NCI-H128 (cell line): ENCODE measurements around the gene OPRPN.

Source experiments
- DNase-seq: peaks from one replicate; lab custom pipeline; 2025; ENCODE audit not compliant: unreplicated experiment; lab: John Stamatoyannopoulos, UW

The OPRPN gene, protein sequence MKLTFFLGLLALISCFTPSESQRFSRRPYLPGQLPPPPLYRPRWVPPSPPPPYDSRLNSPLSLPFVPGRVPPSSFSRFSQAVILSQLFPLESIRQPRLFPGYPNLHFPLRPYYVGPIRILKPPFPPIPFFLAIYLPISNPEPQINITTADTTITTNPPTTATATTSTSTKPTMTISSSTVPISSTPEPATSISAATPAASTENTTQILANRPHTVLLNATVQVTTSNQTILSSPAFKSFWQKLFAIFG

DNA sequence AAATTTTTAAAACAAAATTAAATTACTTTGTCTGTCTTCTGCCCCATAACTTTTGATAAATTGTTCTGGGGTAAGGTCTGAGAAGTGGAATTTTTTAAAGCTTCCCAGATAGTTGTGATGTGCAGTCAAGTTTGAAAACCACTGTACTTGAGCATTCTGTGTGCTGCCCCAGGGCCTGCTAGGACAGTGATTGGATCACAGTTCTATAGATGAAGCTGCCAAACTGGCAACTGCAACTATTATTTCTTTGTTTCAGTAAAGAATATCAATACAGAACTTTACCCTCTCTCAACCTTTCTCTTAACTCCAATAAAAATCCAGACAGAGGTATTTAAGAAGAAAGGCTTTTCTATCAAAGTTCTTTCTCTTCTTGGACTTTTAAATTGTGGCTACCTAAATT is at the start of gene OPRPN:
Gene OPRPN (plus strand): TSS at position 361 of the 400 bp plus-strand sequence. CDS start 1,346 bp downstream, outside the sequence.
- no peak for DNase-seq

DNA sequence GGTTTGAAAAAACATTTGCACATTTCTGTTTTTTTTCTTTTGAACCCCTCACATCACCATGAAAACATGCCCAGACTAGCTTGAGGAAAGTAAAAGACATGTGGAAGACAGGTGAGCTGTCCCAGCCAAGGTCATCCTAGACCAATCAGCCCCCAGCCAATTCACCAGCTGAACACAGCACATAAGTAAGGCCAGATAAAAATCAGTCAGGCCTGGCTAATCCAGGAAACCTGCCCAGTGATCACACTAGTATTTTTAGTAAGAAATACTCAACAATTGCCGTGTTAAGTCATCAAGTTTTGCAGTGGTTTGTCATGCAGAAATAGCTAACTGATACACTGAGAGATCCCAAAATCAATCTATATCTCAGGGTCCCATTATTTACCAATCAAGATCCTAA is 41.6 kb upstream of the OPRPN start:
- no peak for DNase-seq

DNA sequence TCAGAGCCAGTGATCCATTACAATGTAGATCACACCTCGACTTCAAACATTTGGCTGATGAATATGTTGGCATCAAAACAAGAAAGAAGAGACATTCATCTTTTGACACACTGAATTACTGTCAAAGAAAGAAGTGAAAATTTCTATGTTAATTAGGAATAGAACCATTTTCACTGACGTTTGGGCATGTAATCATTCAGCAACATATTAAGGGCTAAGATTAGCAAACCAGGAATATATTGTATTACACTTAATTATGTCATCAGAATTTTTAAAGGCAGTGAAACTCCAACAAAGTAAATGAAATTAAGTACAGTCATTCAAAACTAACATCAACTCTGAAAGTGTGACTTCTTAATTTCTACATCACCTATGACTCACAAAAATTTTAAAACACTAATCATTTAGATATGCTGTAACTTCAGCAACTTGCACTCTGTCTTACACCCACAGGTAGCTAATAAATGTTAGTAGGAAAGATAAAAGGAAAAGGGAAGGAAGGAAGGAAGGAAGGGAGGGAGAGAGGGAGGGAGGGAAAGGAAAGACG is 38.6 kb upstream of the OPRPN start:
- no peak for DNase-seq

DNA sequence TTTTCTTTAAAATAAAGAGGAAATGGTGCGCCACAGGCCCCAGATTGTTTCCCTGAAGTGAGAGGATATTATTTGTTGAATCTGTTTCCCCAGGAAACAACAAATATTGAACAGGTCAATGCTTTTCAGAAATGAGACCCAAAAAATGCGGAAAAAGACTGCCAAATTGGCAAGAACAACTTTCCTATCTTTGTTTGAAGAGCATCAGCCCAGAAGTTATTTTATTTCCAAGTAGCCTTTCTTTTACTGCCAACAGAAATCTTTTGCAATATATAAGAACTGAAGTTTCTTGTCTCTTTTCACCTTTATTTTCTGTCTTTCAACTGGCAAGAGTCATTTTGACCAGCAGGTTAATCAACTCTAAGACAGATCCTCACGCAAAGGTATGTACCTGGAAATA is 37.3 kb upstream of the OPRPN start, which contains the start of gene SMR3A:
Gene SMR3A (plus strand): TSS at position 301 of the 400 bp plus-strand sequence. CDS start 1,356 bp downstream, outside the sequence.
- DNase-seq: no peak

DNA sequence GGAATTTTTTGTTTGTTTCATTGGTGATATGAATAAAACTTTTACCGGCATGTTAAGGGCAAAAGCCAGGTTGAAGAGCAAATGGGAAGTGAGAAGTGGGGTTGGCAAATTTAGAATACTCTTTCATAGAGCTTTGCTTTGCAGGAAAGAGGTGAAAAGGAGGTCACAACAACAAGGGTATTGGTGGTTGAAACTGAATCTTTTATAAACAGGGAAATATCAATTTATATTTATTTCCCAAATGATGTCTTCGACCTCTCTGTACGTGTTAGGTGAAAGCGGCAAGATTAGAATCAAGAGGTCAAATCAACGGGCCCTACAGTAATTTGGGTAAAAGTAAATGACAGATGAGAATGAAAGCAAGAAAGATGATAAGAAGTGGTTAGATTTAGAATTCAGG is 33.7 kb upstream of the OPRPN start:
- no peak for DNase-seq

DNA sequence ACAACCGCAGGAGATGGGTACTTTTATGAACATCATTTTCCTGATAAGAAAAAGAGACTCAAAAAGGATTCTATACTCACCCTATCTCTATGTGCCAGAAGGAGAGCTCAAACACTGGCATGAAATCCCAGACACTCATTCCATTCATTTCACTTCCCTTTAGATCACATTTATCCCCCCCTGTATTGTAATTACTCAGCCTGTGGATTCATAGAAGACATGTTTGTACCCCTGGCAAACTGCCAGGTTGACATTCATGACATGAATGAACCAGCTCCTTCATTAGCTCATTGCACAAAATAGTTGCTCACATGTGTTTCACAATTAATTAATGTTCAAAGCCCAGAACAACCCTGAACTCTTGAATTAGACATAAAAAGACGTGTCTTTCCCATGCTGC is 32.3 kb upstream of the OPRPN start:
- DNase-seq: no peak

DNA sequence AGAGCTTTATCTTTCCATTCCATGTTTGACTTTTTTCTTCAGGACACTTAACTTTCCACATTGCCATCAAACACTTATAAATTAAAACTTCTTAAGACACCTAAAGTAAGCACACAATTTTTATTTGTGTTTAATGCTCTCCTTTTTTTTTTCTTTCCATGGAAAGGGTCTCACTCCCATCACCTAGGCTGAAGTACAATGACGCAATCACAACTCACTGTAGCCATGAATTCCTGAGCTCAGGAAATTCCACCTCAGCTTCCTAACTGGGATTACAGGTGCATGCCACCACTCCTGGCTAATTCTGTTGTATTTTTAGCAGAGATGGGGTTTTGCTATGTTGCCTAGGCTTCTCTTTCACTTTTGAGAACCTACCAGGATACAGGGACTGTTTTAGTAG is 29.9 kb upstream of the OPRPN start:
- no peak for DNase-seq

DNA sequence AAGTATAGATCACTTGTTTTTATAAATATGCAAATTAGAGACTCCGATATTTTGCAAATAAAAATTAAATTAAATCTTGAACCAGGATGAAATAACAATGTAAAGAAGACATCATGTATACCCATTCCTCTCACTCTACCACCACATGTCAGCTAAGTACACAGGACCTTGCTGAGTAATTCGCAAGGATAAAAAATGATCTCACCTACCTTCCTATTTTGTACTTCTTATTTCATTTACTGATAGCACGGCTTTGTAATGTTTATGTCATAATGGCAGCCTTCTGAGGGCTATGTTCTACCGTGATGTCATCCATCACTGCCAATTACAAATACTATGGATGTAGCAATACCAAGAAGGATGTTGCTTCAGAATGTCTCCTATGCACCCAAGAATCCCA is 25.8 kb upstream of the OPRPN start:
- DNase-seq: no peak

DNA sequence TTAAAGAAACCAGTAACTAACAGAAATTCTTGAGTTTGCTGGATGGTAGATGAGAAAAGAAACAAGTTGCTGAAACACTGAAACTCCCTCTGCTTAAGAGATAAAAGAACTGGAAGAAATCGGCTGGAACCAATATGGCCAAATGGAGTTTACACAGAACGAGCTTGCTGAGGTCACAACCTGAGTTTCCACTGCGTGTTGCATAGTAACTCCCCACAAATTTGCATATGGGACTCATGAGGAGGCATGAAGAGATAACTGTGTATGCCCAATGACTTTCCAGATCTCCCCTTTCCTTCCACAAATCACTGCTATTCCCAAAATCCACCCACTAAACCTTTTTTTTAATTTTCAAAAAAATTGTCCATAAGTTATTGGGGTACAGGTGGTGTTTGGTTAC is 25.0 kb upstream of the OPRPN start:
- no peak for DNase-seq

DNA sequence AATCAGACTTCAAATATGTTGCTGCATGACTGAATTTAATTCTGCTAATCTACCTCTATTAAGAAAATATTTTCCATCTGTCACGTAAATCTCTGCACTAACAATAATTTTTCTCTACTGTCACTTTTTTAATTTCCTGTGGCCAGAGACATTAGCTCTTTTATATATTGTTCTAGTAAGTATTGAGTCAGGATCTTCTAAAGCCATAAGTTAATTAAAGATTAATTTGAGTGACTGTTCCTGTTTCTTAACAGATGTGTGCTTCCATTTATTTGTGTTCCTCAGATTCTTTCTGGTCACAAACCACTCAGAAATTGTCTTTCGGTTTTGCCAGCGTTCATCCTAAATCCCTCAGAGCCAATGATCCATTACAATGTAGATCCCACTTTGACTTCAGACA is 17.2 kb upstream of the OPRPN start:
- DNase-seq: no peak

DNA sequence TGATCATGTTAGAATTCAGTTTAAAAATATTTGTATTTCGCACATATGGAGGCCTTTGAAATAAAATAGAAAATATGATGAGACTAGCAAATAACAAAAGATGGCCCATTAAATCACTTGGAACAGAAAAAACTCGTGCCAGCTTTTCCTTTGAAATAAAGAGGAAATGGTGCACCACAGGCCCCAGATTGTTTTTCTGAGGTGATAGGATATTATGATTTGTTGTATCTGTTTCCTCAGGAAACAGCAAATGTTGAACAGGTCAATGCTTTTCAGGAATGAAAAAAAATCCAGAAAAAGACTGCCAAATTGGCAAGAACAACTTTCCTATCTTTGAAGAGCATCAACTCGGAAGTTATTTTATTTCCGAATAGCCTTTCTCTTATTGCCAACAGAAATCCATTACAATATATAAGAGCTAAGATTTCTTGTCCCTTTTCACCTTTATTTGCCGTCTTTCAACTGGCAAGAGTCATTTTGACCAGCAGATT is 15.0 kb upstream of the OPRPN start, which contains the start of gene SMR3B:
Gene SMR3B (plus strand): TSS at position 441 of the 491 bp plus-strand sequence. CDS start 1,380 bp downstream, outside the sequence.
- DNase-seq: no peak

DNA sequence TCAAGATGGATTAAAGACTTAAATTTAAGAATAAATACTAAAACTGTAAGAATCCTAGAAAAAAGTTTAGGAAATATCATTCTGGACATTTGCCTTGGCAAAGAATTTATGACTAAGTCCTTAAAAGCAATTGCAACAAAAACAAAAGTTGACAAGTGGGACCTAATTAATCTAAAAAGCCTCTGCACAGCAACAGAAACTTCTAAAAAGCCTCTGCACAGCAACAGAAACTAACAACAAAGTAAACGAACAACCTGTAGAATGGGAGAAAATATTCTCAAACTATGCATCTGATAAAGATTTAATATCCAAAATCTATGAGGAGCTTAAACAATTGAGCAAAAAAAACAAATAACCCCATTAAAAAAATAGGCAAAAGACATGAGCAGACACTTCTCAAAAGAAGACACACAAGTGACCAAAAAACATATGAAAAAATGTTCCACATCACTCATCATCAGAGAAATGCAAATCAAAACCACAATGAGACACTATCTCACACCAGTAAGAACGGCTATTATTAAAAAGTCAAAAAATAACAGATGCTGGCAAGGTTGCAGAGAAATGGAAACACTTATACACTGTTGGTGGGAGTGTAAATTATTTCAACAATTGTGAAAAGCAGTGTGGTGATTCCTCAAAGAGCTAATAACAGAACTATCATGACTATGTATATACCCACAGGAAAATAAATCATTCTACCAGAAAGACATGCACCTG is 5.5 kb upstream of the OPRPN start:
- no peak for DNase-seq

DNA sequence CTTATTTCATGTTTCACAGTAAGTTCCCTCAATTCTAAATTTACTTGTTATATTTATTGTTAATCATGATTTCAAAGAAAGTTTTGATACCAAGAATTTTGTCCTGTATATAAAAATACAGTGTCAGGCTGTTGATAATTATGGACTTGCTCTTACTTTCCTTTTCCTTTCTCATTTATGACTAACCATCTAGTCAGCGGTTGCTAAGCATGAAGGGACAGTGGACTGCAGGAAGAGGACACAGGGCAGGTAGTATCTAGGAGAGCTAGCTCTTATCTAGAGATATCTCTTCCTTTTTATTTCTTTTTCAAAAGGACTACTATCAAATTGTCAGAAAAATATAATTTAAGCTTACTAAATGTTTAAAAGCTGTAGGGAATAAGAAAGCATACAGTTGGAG is 1.6 kb downstream of the OPRPN start:
- DNase-seq: no peak

DNA sequence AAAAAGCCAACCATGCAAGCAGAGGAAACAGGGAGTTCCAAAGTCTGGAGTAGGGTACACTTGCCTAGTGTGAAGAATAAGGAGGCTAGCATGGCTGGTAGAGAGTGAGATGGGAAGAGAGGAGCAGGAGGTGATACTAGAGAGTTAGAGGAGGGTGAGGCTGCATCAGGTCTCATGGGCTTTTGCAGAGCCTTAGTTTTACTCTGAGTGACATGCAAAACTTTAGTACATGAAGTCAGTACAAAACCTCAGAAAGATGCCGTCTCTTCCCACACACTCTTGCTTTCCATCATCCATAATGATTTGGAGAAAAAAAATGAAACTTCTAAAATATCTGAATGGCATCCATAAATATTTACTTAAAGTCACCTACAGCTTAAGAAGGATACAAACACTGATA is 5.0 kb downstream of the OPRPN start:
- no peak for DNase-seq

DNA sequence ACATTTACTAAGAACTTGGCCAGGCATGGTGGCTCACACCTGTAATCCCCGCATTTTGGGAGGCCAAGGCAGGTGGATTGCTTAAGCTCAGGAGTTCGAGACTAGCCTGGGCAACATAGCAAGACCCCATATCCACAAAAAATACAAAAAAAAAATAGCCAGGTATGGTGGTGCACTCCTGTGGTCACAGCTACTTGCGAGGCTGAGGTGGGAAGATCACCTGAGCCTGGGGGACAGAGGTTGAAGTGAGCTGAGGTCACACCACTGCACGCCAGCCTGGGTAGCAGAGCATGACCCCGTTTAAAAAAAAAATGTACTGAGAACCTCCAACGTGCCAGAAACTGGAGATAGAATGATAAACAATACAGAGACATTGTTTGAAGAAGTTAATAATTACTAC is 8.0 kb downstream of the OPRPN start:
- DNase-seq: no peak

DNA sequence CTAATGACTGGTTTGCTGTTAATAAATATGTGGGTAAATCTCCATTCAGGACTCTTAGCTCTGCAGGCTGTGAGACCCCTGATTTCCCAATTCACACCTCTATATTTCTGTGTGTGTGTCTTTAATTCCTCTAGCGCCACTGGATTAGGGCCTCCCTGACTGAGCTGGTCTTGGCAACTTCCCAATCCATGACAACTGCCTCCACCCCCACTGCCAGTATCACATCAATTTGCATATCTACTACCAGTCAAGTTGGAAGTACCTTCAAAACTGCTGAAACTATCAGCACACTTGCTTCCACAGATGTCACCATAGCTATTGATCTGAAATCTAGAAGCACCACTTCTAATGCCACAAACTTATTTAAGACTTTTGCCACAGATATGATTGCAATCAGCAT is 27.6 kb downstream of the OPRPN start:
- no peak for DNase-seq

DNA sequence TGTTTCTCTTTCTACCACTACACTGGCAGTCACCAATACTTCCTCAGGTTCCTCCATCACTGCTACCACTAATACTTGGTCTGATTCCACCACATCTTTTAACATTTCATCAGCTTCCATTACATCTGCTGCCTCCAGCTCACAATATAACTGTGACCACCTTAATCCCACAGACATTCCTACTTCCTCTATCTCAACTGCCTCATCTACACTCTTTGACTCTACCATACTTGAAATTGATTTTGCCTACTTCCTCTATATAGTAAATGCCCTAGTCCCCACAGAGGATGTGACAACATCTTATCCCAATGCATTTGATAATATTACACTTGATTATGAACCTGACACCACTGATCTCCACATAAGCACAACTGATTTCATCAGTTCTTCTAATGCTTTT is 29.0 kb downstream of the OPRPN start:
- no peak for DNase-seq

DNA sequence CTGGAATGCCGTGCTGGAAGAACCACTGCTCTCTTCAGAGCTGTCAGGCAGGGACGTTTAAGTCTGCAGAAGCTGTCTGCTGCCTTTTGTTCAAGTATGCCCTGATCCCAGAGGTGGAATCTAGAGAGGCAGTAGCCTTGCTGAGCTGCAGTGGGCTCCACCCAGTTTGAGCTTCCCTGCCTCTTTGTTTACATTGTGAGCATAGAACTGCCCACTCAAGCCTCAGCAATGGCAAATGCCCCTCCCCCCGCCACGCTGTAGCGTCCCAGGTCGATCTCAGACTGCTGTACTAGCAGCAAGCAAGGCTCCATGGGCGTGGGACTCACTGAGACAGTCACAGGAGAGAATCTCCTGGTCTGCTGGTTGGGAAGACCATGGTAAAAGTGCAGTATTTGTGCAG is 39.5 kb downstream of the OPRPN start:
- no peak for DNase-seq

DNA sequence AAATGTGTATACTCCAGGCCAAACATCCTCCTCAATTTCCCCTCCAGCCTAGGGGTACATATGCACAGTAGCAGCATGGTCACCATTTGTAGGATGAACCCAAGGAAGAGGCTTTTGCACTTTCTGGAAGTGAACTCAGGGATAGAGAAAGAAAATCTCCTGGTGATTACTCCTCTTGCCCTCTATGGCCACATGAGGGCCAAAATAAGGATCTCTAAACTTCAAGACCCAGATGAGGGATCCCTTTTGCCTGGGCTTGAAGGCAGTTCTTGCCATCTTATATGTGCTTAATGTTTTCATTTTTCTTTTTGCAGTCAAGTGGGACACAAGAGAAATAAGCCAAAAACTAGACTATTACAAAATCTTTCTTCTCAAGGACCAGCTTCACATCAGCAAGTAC is 44.7 kb downstream of the OPRPN start:
- DNase-seq: no peak

DNA sequence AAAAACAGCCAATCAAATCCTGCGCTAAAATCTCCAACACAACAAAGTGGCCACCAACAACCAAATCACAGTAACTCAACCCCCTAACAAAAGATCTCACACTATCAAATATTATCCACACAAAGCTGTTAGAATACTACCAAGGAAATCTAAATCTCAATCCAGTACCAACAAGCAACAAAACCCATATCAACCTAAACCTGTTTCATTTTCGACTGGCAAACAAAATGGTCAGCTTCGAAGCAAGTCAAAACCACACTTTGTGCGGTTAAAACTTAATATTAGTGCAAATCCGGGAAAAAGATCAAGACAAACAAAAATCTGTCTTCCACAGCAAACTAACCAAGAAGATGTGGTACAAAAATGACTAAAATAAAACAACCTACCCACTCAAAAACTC is 45.6 kb downstream of the OPRPN start:
- no peak for DNase-seq

DNA sequence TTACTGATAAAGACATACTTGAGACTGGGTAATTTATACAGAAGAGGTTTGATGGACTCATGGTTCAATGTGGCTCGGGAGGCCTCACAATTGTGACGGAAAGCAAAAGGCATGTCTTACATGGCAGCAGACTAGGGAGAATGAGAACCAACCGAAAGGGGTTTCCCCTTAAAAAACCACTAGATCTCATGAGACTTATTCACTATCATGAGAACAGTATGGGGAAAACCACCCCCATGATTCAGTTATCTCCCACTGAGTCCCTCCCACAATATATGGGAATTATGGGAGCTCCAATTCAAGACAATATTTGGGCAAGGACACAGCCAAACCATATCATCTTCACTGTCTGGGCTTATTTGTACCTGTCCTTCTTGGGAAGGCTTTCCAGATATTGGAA is 51.5 kb downstream of the OPRPN start:
- no peak for DNase-seq

DNA sequence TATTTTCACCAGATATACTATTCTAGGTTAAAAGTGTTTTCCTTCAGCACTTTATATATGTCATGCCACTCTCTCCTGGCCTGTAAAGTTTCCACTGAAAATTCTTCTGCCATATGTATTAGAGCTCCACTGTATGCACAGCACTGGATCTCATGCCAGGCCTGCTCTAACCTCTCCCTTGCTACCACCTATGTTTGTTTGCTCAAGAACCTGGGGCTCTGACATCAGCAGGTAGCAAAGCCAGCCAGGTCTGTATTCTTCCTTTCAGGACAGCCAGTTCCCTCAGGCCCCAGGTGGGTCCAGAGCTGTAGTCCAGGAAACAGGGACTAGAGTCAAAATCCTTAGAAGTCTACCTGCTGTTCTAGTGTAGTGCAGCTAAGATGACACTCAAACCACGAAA is 55.2 kb downstream of the OPRPN start:
- DNase-seq: no peak
